Fibroblast of pulmonary artery (primary cell): ENCODE measurements around the gene BABAM2.

ENCODE experiments used
- DNase-seq: peaks from one replicate; pipeline ENCODE4 v3.0.0-alpha.2; 2010; ENCODE audit warnings: low read depth
- H3K4me3 ChIP-seq: replicated peaks from 2 replicates; pipeline ENCODE4 v1.5.1; 2011; ENCODE audit warnings: low read depth, mild to moderate bottlenecking, control low read depth, low read length, moderate library complexity
- TF ChIP-seq, protein P1 (sequence below): IDR thresholded peaks from 2 replicates; pipeline ENCODE4 v1.5.1; 2011; ENCODE audit warnings: mild to moderate bottlenecking, control low read depth, low read length, inconsistent platforms; ENCODE audit errors: missing control alignments

BABAM2 gene

DNA sequence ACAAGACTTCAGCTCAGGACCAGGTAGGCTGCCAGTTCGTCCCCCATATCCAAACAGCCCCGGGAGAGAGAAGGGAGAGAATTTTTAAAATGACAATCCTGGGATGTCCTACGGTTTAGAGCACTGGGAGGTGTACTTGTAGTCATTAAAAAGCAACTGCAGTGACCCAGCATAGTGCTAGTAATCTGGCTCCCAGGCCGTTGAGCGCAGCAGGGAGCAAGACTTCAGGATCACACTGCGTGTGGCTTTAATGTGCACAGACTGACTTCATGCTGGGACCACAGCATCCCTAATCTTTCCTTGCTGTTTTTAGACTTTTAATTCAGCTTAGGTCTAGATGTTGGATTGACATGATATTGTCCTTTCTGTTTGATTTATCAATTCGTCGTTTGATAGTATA, 282.8 kb downstream of the BABAM2 start:
- DNase-seq: no peak

DNA sequence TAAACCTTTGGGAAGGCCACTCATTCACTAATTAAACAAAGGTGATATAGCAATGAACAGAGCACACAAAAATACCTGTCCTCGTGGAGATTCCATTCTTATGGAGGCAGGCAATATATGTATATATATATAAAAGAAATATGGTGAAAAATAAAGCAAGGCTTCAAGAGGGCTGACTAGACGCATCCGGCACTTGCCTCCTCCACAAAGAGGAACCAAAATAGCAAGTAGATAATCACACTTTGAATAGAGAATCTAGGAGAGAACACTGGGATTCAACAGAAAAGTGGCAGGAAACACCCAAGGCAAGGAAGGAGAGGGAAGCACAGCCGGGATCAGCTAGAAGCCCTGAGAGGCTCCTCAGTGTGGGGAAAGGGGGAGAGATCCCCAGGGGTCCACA, 283.7 kb downstream of the BABAM2 start:
- no peak overlapping the region for H3K4me3 ChIP-seq
- no peak for DNase-seq
- TF ChIP-seq, protein P1, sequence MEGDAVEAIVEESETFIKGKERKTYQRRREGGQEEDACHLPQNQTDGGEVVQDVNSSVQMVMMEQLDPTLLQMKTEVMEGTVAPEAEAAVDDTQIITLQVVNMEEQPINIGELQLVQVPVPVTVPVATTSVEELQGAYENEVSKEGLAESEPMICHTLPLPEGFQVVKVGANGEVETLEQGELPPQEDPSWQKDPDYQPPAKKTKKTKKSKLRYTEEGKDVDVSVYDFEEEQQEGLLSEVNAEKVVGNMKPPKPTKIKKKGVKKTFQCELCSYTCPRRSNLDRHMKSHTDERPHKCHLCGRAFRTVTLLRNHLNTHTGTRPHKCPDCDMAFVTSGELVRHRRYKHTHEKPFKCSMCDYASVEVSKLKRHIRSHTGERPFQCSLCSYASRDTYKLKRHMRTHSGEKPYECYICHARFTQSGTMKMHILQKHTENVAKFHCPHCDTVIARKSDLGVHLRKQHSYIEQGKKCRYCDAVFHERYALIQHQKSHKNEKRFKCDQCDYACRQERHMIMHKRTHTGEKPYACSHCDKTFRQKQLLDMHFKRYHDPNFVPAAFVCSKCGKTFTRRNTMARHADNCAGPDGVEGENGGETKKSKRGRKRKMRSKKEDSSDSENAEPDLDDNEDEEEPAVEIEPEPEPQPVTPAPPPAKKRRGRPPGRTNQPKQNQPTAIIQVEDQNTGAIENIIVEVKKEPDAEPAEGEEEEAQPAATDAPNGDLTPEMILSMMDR: no peak

More for the DNA sequence above, 282.8 kb downstream of the BABAM2 start:
- TF ChIP-seq, protein P1: no peak
- H3K4me3 ChIP-seq: no peak overlapping the region

DNA sequence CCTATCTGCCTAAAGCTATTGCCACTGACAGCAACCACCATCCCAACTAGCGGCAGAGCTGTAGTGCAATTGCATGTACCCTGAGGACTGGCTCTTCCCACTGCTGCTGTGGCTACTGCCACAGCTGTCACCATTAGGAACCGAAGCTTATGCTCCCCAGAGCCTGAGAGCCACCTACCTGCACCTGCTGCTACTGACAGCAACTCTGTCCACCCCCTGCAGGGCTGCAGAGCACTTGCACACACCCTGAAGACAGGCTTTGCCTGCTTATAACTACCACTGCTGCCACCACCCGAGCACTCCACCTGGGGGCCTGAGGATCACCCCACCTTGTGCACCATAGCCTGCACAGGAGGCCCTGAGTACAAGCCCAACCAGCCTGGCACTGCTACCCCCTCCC, 284.5 kb downstream of the BABAM2 start:
- H3K4me3 ChIP-seq: no peak overlapping the region
- TF ChIP-seq, protein P1: no peak
- DNase-seq: no peak

DNA sequence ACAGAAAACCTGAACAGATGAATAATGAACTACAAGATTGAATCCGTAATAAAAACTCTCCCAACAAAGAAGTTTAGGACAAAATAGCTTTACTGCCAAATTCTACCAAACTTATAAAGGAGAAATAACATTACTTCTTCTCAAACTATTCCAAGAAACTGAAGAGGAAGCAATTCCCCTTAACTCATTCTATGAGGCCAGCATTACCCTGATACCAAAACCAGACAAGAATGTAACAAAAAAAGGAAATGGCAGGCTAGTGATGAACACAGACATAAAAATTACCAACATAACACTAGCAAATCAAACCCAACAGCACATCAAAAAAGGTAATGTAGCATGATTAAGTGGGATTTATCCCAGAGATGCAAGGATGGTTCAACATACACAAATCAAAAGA, 288.4 kb downstream of the BABAM2 start:
- TF ChIP-seq, protein P1: no peak
- no peak overlapping the region for H3K4me3 ChIP-seq
- DNase-seq: no peak

DNA sequence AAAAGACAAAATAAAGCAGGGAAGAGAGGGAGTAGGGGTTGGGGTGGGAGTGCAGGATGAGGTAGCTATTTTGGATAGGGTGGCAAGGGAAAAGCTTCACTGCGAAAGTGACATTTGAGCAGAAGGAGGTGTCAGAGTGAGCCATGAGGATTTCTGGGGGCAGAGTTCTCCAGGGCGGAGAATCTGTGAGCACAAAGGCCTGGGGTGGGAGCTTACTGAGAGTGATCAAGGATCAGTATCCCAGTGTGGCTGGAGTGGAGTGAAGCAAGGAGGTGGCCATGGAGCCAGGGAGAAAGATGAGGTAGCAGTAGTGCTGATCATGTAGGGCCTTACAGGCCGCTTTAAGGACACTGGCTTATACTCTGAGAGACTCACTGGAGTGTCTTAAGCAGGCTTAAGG, 291.3 kb downstream of the BABAM2 start:
- no peak overlapping the region for H3K4me3 ChIP-seq
- TF ChIP-seq, protein P1: no peak
- DNase-seq: no peak

DNA sequence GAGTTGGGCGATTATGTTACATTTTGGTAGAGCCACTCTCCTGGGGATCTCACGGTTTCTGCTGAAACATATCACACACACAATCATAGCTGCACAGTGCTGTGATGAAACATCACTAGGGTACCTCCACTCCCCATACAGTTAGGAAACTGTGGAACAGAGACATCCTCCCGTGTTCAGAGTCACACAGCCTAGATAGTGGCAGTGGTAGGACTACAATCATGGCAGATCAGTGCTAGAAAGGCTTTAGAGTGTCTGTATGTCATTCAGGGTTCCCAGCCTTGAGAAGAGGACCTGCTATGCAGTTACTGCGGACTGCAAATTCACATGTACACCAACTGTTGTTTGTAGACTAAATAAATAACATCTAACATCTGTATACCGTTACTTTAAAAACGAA, 291.8 kb downstream of the BABAM2 start:
- no peak for DNase-seq
- H3K4me3 ChIP-seq: no peak overlapping the region
- TF ChIP-seq, protein P1: no peak

DNA sequence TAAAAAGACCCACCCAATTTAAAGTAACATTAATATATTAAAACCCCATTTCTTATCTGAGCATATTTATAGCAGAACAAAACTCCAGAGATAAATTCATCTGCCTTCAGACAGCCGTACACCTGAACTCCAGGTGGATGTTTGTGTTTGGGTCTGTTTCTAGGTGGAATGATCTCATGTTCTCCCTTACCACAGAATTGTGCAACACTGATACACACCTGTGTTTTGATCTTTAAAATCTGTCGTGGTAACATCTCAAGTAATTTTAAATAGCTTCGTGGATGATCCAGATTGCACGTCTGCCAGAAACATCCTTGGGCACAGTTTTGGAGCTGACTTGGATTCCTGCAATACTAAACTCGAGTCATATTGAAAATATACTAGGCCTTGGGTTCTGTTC, 294.6 kb downstream of the BABAM2 start:
- DNase-seq: no peak
- TF ChIP-seq, protein P1: no peak

More for the DNA sequence above, 294.6 kb downstream of the BABAM2 start:
- H3K4me3 ChIP-seq: no peak overlapping the region
